SK-N-DZ (cell line): Measurements from ENCODE around the gene DYNLT4.

Experiments used
- DNase-seq: peaks from one replicate; pipeline ENCODE4 v3.0.0-alpha.2; 2015; ENCODE audit warnings: low spot score
- small RNA-seq, 2 experiments: library from RNA; depleted of rRNA; stranded (forward); fragments of <200 nt; gene quantifications; one replicate each; pipeline ENCODE3, GENCODE V24; 2014

The DYNLT4 gene

GRCh38 chr1:44757420-44757819 is 49.7 kb downstream of the DYNLT4 start:
- DNase-seq = no peak

Small RNA genes within 50 kb of the gene (small RNA-seq; reads per million reads assigned to genes)
- 0 reads per million in 2 experiments for gene AL136380.1
- 3.2 to 187 reads per million in 2 experiments for gene SNORD38A
- 0 reads per million in 2 experiments for gene SNORD38B
- gene SNORD46 = 127 to 1,526 reads per million in 2 experiments
- 0 reads per million in 2 experiments for gene SNORD55
